Fibroblast of skin of right quadriceps (primary cell): ENCODE data around the gene ROCK2.

Experiments used
- DNase-seq: peaks from one replicate; pipeline ENCODE4 v3.0.0-alpha.2; 2013

The ROCK2 gene

GRCh38 chr2:11344342-11344955 is at the start of gene ROCK2:
TSS of gene ROCK2 (minus strand) at chr2:11344636. CDS start at chr2:11344136, 500 bp downstream.
- peak; percentile 89 for DNase-seq

DNA sequence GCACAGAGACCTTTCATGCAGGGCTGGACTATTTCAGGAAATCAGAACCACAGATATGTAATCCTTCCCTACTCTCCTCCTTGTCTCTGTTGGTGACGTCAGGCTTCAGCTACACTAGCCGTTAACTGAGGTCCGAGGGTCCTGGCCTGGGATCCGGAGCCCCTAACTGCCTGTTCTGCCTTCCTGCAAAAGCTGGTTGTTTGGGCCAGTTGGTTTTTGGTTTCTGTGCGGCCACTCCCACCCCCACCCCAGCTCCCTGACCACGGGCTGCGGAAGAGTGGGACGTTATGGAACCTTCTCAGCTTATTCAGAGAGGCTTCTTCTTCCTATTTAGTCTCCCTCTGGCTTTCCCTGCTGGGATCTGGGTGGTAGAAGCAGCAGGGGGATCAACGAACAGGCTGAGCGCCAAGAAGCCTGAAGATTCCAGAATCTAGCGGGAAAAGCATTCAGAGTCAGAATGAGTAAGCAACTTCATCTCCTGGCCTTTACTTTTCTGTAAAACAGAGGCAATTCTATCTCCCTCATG is 49.3 kb upstream of the ROCK2 start:
- peak; percentile 81 for DNase-seq

DNA sequence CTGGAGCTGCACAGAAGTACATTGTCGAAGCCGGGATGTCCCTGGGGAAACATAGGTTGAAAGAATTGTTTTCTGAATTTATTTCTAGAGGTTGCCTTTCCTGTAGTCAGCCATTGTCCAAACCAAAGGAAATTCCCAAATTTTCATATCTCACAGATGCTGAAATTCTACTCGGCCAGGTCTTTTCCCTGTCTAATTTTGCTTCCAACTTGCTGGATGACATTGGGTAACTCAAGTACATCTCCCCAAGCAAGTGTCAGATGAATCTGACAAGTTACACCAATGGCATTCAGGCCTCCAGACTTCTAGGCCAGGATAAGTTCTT is 47.5 kb upstream of the ROCK2 start:
- no peak for DNase-seq

DNA sequence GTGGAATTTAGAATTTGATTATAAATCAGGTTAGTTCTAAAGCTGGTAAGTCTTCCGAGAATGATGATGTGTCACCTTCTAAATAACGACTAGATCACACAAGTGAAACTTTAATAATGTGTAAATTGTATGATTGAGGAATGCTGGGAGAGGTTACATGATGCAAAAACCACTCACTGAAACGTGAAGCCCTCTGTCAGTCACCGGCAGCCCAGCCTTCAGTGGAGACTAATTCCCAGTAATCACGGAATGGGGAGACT is 45.9 kb upstream of the ROCK2 start:
- no peak for DNase-seq

DNA sequence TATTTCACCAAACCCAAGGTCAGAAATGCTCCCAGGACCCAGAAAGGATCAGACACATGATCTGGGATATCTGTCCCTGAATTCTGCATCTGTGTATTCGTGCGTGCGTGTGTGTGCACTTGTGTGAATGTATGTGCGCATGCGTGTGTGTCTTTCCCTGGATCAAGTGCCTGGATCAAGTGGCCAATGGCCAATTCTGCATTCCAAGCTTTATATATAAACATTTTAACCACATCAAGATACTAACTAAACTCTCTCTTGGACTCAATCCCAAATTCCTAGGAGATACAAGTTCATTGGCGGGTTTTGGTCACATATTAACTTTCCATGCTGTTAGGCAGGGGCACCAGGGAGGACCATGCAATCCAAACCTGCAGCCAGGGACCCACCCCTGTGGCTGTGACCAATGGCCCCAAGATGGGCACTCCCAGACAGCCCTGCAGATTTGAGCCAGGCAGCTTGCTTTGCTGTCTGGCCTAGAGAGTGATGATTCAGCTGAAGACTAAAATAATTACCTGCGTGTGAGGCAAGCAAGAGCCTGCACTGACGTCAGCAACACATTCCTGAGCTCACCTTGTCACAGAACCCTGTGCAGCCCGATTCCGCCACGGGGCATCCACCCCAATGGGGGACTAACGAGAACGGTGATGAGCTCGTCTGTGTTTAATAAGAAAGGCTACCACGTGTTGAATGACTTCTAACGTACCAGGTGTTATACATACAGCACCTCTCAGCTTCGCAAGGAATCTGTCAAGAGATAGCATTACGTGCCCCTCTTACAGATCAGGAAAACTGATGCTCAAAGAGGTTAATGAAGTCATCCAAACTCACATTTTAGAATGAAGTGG is 45.3 kb upstream of the ROCK2 start:
- peak; percentile 95 for DNase-seq

- DNase-seq, result no peak
These were observed 44.6 kb upstream of the ROCK2 start for GRCh38 chr2:11389052-11389420.

GRCh38 chr2:11388262-11389051 is 44.0 kb upstream of the ROCK2 start:
- DNase-seq, result no peak

GRCh38 chr2:11387843-11388242 is 43.4 kb upstream of the ROCK2 start:
- DNase-seq, result no peak

DNA sequence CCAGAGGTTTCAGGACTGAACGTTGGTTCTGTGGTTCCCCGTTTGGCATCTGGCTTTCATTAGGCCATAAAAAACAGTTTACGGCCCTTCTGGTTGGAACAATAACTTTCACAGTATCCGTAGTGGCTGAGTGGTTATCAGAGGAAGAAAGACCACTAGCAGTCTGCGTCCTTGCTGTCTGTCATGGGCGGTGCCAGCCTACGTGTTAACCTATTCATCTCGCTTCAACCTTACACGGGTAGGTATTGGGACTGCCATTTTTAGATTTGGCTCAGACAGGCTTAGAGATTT is 42.6 kb upstream of the ROCK2 start:
- DNase-seq, result peak; percentile 85

- no peak for DNase-seq
These were observed 41.4 kb upstream of the ROCK2 start for GRCh38 chr2:11385847-11386246.

DNA sequence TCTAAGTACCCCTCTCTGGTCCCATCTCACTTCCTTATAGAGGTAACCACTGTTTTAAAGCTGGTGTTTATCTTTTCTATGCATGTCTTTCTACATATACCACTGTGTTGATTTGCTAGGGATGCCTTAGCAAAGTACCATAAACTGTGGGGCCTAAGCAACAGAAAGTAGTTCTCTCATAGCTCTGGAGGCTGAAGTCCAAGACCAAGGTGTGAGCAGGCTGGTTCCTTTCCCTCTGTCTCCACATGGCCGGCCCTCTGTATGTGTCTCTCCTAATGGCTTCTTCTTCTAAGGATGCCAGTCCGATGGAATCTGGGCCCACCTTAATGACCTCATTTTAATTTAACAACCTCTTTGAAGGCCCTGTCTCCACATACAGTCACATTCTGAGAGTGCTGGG is 40.8 kb upstream of the ROCK2 start:
- no peak for DNase-seq

- DNase-seq, result peak; percentile 49
These were observed 35.1 kb upstream of the ROCK2 start for GRCh38 chr2:11379558-11379957.

DNA sequence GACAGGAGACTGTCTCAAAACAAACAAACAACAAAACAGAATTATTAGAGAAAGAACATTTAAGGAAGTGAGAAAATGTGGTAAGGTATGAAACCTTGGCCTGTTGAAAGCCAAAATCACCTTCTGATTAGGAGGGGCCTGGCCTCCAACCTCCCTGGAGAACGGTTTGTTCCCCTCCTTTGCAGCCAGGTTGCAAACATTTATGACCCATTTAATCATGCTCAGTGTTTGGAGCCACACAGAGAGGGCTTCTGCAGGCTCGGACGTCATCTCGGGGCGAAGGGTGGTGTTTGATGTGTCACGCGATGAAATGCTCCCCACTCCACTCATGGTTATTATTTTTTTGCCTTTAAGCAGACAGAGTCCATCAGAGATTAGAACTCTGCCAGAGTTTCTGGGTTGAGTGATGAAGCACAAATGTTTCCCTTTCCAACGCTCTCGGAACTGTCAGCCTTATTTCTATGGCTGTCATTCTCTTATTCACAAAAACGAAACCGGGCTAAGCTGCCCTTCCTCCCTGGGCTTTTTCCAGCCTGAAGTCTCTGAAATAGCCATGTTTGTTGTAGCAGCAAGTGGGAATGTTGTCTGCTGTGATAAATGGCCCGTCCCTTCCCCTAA is 33.6 kb upstream of the ROCK2 start:
- DNase-seq, result no peak

DNA sequence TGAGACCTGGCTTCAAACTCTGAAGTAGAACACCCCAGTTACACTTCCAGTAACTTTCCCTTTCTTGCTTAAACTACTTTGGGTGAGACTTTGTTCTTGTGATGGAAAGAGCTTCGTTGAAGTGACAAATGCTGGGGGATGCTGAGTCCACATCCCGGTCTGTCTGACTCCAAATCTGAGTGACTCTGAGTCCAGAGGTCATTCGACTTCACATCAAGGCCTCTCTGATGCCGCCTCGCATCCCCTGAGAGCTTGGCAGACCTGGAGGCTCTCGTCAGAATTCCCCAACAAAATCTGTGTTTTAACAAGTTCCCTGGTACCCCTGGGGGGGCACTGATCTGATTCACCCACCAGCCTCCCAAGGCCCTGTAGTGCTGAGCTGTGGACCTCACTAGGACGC is 31.6 kb upstream of the ROCK2 start:
- no peak for DNase-seq

DNA sequence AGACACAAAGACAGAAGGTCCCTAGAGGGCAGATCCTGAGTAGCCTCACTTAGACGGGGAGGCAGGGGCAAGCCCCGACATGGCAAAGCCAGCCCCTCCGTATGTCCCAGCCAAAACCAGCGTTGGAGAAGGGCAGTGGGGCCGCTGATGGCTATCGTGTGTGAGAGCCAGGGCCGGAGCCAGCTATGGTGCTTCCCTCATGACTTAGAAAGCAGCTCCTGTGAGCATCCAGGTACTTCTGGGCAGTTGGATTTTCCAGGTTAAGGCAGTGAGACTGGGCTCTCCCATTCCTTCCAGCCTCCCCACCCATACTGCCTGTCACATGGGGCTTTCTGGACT is 31.2 kb upstream of the ROCK2 start:
- DNase-seq, result no peak

DNA sequence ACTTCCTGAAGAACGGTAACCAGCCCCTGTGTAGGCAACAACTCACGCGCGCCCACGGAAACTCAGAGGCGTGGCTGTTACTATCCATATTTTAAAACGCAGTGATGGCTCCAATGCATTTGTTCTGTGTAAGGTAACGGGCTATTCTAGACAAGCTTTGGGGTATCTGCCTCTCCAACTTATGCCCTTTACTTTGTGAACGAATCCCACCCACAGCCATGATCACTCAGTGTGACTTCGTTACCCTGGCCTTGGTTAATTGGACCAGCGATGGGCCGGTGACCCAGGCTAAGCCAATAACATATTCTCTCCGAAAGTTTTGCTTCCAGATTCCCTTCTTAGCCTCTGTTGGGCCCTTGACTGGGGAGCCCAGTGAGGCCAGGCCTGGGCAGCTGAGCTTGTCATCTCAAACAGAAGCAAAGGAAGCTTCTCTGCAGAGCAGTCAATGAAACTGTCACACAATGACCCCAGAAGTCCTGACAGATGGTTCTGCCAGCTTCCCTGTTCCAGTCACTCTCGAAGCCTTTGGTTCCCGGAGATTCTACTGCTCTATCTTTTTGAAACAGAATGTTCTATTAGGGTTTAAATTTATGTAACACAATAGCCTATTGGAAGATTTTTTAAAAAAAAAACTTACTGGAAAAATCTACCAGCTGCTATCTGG is 30.7 kb upstream of the ROCK2 start:
- DNase-seq, result no peak

- no peak for DNase-seq
These were observed 28.7 kb upstream of the ROCK2 start for GRCh38 chr2:11373096-11373495.

DNA sequence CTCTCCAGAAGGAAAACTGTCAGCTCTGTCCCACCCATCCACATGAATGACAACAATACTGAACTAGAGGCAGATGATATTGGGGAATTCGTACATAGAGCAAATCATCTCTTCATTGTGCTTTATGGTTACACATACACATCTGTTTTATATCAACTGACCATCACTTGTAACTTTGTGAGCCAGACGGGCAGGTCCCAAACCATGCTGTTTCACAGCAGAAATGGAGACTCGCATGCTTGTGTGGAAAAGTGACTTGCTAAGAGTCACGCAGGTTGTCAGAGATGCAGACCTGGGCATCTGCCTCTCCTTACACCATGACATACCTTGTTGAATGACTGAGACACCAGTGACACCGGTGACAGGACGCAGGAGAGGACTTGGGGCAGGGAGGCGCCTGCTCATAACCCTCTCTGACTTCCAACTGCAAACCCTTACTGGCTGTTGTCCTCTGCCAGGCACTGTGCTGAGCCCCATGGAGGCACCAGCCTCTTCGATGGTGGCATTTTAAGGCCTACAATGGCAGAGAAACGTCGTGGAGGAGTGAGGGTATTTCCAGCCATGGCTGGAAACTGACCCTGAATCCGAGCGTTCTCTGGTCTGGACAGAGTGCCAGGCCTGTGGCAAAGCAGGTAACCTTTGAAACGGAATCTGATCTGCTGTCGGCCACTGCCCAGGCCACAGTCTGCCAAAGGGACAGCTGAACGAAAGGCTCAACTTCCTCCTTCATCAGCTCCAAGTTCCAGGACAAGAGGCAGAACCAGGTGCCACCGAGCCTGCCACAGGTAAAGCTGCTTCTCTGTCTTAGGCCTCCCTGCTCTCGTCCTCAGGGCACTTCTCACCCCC is 26.9 kb upstream of the ROCK2 start:
- no peak for DNase-seq

GRCh38 chr2:11370377-11371091 is 26.1 kb upstream of the ROCK2 start:
- peak; percentile 32 for DNase-seq

DNA sequence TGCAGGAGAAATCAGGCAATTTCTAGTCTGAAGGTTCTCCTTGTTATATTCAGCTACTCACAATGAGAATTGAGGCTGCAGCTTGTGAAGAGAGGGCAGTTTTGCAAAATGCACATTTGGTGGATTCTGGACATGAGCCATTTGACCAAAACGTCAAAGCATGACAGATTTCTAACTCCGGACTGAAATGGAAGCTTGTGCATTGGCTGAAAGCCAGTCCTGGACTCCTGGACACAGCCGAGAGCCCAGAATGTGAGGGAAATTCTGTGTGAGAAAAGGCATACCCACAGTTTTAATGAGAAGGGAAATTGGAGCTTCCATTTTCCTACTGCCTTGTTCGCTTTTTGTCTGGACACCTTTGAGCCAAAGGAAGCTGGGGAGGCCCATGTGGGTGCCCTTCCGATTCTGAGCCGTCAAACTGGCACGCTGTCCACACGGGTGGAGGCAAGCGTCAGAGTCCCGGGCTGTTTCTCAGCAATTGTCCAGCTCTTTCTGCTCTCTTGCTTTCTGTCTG is 23.7 kb upstream of the ROCK2 start:
- DNase-seq, result no peak

GRCh38 chr2:11367170-11367730 is 22.8 kb upstream of the ROCK2 start:
- DNase-seq, result no peak
